Adrenal gland (tissue), 5 donors: ENCODE data around the gene GCNT1.

Experiments used
- POLR2A ChIP-seq, 2 donors: fragments of 450-650 bp; IDR thresholded peaks; one replicate each; pipeline ENCODE4 v1.6.1; 2017; ENCODE audit warnings: antibody characterized with exemption in 2 of 2, mild to moderate bottlenecking in 2 of 2, moderate library complexity in 1 of 2
- TF ChIP-seq, protein P1 (sequence below), 6 experiments: fragments of 450-650 bp in 4 of 6; fragments of 200-600 bp in 2 of 6; sonication (generic) in 1 of 6; IDR thresholded peaks; 1 replicate in 5 of 6; 2 replicates in 1 of 6; pipeline versions ENCODE4 v1.5.1 to v1.8.0; 2016 to 2021; ENCODE audit warnings: antibody characterized with exemption in 6 of 6, mild to moderate bottlenecking in 2 of 6, moderate library complexity in 1 of 6
- donor health status: DM: no; HTN: no; CAD: no.

DNA sequence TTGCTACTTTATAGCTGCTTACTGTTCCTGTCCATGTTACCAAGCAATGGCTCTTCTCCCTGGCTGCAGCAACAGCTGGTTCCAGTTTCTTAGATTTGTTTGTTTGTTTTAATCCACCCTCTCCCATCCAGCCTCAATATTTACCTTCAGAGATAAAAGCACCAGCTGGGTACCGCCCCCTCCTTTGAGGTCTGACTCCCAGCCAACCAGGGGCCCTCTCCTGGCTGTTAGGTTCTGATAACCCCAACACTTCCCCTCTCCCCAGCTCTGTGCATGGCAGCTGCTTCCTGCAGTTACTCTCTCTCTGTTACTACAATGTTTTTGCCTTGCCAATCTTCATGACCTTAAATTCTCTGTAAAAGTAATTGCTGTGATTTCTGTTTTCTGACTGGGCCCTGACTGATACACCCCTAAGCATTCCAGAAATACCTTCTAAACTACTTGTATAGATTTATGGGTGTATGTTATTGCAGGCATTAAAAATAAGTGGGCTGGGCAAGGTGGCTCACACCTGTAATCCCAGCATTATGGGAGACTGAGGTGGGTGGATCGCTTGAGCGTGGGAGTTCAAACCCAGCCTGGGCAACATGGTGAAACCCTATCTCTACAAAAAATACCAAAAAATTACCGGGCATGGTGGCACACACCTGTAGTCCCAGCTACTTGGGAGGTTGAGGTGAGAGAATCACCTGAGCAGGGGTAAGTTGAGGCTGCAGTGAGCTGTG, 2.6 kb upstream of the GCNT1 start:
- TF ChIP-seq, protein P1, sequence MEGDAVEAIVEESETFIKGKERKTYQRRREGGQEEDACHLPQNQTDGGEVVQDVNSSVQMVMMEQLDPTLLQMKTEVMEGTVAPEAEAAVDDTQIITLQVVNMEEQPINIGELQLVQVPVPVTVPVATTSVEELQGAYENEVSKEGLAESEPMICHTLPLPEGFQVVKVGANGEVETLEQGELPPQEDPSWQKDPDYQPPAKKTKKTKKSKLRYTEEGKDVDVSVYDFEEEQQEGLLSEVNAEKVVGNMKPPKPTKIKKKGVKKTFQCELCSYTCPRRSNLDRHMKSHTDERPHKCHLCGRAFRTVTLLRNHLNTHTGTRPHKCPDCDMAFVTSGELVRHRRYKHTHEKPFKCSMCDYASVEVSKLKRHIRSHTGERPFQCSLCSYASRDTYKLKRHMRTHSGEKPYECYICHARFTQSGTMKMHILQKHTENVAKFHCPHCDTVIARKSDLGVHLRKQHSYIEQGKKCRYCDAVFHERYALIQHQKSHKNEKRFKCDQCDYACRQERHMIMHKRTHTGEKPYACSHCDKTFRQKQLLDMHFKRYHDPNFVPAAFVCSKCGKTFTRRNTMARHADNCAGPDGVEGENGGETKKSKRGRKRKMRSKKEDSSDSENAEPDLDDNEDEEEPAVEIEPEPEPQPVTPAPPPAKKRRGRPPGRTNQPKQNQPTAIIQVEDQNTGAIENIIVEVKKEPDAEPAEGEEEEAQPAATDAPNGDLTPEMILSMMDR (IDR thresholded peaks at IDR 0.05), result no peak
- TF ChIP-seq POLR2A (IDR thresholded peaks at IDR 0.05), result no peak
